Eye (tissue), 1 donor: ENCODE measurements around the gene AHDC1.
"Not testable (repeated sequence)": the region's sequence is repeated elsewhere in the genome, so short reads cannot be mapped to it uniquely, and the experiment has no call there.

Source experiments
- DNase-seq: peaks from one replicate; pipeline ENCODE4 v3.0.0-alpha.2; 2015

The AHDC1 gene

DNA sequence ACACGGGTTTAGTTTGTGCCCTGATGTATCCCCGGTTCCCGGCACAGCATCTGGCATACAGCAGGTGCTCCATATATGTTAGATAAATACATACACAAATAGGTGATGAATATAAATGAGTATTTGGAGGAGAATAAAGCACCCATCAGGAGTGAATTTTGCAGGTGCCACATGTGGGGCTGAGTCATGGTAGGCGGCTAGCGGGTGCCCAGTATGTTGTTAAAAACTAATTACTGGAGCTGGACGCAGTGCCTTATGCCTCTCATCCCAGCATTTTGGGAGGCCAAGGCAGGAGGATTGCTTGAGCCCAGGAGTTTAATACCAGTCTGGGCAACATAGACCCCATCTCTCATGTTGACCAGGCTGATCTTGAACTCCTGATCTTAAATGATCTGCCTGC, 97.2 kb downstream of the AHDC1 start:
- DNase-seq: no peak

GRCh38 chr1:27505420-27505680, 98.6 kb downstream of the AHDC1 start:
- no peak for DNase-seq

DNA sequence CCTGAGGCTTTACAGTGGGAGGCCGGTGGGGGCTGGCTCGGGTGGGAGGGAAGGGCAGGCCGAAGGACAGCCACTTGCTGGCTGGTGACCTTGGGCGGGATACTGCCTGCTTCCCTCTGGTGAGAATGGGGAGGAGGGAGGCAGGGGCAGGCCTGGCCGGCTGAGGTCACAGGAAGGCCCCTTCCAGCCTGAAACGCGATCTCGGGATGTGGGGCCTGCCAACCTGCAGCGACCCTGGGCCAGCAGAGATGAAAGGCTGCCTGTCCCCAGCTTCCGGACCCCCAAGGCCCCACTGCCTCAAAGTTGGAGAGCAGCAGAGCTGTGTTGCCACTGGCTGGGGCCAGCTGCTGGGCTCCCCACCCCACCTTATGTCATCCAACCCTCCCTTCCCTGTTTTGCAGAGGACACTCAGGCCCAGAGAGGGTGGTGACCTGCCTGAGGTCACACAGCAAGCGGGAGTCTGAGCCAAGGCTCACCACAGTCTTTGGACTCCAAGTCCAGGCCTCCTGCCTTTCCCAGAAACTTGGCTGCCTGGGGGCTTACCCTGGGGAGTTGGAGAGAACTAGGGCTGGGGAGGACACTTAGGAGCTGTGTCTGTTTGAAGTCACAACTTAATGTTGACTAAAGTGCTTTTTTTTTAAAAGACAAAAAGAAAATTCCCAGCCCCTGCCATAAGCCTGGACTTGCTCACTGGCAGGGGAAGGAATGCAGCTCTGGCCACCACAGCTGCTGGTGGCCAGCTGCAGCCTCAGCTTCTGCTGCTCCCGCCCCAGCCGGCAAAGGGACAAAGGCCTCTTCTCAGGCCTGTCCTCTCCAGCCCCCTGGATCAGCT, 99.1 kb downstream of the AHDC1 start:
- DNase-seq: peak; percentile 77

- DNase-seq: peak; percentile 87
These were observed 99.9 kb downstream of the AHDC1 start for GRCh38 chr1:27503844-27504587.

GRCh38 chr1:27503033-27503432, 100.9 kb downstream of the AHDC1 start:
- no peak for DNase-seq

DNA sequence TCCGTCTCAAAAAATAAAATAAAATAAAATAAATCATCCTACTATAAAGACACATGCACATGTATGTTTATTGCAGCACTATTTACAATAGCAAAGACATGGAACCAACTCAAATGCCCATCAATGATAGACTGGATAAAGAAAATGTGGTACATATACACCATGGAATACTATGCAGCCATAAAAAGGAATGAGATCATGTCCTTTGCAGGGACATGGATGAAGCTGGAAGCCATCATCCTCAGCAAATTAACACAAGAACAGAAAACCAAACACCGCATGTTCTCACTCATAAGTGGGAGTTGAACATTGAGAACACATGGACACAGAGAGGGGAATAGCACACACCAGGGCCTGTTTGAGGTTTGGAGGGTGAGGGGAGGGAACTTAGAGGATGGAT, 102.8 kb downstream of the AHDC1 start:
- DNase-seq: not testable (repeated sequence)

DNA sequence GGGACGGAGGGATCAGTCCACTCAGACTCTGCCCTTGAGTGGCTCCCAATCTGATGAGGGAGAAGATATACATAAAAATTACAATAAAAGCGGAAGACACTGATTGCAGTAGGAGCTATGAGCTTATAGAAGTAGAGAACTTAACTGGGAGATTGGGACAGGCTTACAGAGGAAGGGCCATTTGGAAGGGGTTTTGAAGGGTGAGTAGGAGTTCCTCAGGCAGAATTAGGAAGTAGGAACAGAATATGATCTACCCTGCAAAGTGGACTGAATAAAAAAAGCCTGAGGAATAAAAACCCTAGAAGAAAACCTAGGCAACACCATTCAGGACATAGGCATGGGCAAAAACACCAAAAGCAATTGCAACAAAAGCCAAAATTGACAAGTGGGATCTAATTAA, 104.8 kb downstream of the AHDC1 start:
- DNase-seq: no peak

- peak; percentile 87 for DNase-seq
These were observed 107.3 kb downstream of the AHDC1 start for GRCh38 chr1:27496604-27497155.

GRCh38 chr1:27492796-27493195, 111.1 kb downstream of the AHDC1 start:
- no peak for DNase-seq

GRCh38 chr1:27491748-27492700, 111.9 kb downstream of the AHDC1 start:
- DNase-seq: peak; percentile 35

DNA sequence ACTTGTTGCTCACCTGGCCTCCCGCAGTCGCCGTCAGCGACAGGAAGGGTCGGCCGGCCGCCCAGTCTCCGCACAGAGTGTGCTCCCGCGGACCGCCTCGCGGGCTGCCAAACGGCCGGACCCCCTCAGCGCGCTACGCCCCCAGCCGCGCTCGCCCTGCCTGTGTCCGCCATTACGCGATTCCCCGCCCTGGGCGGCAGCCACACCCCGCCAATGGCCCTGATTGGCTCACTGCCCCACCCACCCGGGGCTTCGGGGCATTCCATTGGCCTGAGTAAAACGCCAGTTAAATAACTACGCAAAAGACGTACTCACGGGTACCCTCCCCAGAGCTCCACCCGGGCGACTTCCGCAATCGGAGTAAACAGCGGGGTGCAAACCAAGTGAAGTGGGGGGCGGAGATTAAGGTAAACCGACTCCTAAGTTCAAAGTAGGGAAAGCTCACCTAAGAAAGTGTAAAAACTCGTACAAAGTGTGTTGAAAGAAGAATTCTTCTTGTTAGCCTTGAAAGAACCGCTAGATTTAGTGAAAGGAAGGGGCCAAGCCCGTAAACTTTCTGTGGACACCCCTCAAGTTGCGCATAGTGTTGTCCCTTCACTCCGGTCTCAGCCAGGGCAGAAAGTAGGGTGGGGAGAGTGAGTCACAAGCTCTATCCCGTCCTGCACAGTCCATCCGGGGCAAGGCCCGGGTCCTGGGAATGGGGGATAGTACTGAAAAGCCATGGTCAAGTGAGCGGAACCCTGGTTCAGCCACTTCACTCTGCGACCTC, 113.8 kb downstream of the AHDC1 start, which contains the start of gene WASF2:
Gene WASF2, minus strand, starts transcription at position 195 of the 769 bp plus-strand sequence. CDS start 61,277 bp downstream, outside the sequence.
- peak; percentile 99 for DNase-seq

DNA sequence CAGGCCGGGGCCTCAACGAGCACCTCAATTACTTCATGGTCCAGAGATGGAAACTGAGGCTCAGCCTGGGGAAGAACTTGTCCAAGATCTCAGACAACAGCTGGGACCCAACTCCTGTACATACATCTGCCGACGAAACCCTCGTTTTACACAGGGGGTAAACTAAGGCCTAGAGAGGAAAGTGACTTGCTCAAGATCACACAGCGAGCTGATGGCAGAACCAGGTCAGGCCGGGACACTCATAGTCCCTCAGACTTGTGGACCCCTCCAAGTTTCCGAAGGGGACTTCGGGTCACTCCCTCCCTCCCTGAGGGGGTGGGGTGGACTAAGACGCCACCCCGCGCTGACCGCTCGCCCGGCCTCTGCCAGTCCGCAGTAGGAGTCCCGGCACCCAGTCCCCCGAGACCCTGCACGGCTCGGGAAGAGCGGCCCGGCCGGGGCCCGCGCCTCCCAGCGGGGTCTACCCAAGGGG, 114.4 kb downstream of the AHDC1 start:
- peak; percentile 83 for DNase-seq

- peak; percentile 46 for DNase-seq
These were observed 115.7 kb downstream of the AHDC1 start for GRCh38 chr1:27487966-27488884.

DNA sequence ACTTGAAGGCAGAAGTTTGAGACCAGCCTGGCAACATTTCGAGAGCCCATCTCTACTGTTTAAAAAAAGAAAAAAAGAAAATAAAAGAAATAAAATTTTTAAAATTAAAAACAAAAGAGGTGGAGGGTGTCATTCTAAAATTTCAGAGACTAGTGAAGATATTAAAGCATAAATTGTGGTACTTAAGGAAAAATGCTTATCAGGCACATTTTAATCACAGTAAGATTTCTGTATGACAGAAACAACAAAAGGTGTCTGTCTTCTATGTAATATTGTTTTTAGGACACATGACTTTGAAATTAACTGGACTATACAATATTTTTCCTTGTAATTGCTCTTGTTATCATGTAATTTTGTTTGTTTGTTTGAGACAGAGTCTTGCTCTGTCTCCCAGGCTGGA, 118.6 kb downstream of the AHDC1 start:
- no peak for DNase-seq
